NCI-H2196 treated with DMSO at 0.1 percent for 48 hours (cell line): ENCODE data around the gene SLC25A51.
"Not testable (repeated sequence)": the region's sequence is repeated elsewhere in the genome, so short reads cannot be mapped to it uniquely, and the experiment has no call there.

Experiments used
- DNase-seq: peaks from one replicate; lab custom pipeline; 2025; ENCODE audit not compliant: unreplicated experiment; lab: John Stamatoyannopoulos, UW

The SLC25A51 gene

GRCh38 chr9:37905776-37906175 lies 1.8 kb upstream of the SLC25A51 start:
- DNase-seq, result no peak

GRCh38 chr9:37905131-37905505 lies 1.2 kb upstream of the SLC25A51 start:
- DNase-seq, result no peak

- no peak for DNase-seq
Observed at GRCh38 chr9:37904445-37905130, 661 bp upstream of the SLC25A51 start.

DNA sequence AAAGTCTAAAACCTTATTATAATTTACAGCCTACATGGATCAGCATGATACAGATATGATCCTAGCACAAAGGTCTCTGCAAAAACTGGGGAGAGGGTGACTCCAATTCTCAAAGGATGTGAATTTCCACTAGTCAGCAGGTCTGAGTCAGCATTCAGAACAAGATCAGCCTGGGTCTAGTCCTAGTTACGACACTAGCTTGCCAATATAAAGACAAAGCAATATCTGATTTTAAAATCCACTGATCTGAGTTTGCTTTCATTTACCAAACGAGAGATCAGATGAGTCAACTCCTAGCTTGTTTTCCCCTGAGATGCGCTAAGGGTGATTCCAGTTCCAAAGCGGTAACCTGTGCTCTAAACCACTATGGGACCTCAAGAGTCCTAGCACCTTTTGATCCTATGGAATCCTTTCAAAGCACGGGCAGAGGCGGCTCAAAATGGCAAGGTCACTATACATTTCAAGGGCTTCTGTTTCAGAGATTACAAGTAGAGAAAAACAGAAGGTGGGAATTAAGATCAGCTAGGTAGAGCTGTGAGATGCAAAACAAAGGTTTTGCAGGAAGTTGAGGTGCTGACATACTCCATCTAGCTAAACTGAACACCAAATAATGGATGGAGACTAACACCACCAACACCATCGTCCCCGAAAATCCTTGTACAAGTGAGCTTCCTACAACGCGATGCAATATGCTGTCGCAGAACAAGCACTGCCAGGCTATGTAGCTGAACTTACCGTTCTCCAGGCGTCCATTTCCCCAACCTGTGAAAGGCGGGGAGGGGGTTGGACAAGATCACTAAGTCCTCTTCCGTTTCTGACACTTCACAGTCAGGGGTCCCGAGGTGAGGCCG lies 906 bp downstream of the SLC25A51 start:
- no peak for DNase-seq

GRCh38 chr9:37902131-37902530 lies 1.8 kb downstream of the SLC25A51 start:
- no peak for DNase-seq

DNA sequence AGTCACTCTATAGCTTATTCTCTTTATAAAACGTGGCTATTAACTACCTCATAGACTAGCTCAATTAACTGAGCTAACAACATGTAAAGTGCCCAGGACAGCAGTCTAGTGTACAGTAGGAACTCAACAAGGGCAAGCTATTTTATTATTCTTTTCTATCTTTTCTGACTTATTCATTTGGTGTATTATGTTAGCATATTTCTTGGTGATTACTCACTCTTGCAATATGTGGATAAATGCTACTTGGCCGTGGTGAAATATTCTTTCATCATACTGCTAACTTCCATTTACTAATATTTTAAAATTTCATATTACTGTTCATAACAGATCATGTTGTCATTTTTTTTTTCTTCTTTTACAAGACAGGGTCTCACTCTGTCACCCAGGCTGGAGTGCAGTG lies 4.9 kb downstream of the SLC25A51 start:
- no peak for DNase-seq

DNA sequence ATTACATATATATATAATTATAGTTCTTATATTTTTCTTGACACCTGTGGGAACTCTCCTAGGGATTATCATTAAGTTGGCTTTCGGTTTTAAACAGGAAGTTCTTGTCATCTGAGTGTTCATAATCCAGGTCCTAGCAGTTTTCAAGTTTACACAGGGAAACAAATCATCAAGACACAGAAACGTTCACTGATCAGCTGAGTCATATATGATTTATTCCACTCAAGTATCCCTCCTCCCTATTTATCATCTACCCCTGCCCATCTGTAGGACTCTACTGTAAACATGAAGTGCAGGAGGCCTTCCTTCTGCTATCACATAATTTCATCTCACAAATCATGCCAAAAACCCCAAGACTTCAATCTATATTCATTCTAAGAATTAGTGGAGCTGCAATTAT lies 6.3 kb downstream of the SLC25A51 start:
- DNase-seq, result no peak

- no peak for DNase-seq
Observed at GRCh38 chr9:37892063-37892462, 11.9 kb downstream of the SLC25A51 start.

DNA sequence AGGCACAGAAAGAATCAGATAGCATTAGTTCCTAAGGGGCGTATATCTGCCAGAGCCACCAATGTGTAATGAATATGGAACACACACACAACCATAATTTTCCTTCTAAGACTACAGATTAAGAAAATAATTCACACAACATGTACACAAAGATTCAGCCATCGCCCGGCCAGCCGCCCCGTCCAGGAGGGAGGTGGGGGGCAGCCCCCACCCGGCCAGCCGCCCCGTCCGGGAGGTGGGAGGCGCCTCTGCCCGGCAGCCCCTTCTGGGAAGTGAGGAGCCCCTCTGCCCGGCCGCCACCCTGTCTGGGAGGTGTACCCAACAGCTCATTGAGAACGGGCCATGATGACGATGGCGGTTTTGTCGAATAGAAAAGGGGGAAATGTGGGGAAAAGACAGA lies 12.9 kb downstream of the SLC25A51 start:
- not testable (repeated sequence) for DNase-seq

GRCh38 chr9:37889536-37889935 lies 14.4 kb downstream of the SLC25A51 start:
- no peak for DNase-seq

DNA sequence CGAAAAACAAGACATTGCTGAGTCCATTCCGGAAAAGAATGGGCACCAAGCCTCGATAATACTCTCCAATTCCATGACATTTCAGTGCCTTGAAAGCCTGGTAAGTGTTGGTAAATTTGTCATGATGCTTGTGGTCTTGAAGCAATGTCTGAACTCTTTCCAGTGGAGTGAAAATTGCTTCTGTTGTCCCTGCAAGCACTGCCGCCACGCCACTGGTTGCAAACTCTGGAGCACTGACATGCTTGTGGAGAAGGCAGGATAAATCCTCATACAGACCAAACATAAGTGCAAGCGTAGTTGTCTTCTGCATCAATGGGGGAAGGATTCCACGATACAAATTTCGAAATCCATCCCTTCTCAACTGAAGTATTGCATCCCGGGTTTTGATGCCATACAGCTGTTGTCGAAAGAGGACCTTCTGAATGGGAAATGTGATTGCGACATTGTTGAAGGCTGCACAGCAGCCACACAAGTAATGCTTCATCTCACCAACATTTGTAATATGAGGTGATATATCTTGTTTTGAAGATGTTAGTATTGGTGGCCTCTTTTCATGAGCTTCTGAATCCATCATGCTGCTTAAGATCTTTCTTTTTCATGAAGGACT lies 15.8 kb downstream of the SLC25A51 start:
- not testable (repeated sequence) for DNase-seq

GRCh38 chr9:37880916-37881479 lies 22.9 kb downstream of the SLC25A51 start:
- DNase-seq, result no peak

- no peak for DNase-seq
Observed at GRCh38 chr9:37876376-37876775, 27.6 kb downstream of the SLC25A51 start.

DNA sequence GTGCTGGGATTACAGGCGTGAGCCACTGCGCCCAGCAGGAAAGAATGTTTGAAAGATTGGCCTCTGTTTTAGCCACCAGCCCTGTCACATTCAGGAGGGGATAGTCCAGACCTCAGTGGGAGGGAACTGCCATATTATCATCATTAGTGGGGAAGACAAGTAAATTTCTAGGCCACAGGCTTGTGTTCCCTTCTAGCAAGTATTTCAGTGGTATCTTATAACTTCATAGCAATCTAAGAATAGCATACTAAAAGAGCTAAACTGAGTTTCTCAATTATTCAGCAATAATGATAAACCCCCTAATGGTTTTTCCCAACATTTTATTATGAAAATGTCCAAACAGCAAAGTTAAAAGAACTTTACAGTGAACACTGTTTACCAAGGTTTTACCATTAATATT lies 30.0 kb downstream of the SLC25A51 start:
- no peak for DNase-seq

DNA sequence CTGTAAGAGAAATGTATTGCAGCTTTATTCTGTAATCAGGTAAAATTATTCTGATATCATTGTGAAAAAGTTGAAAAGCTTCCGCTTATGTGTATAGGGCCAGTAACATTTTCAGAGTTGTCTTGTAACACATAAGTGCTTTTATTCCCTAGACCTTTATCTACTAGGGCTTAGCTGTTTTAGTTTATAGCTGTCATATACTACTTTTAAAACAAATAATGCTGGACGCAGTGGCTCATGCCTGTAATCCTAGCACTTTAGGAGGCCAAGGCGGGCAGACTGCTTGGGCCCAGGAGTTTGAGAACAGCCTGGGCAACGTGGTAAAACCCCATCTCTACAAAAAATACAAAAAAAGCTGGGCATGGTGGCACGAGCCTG lies 33.1 kb downstream of the SLC25A51 start:
- no peak for DNase-seq

DNA sequence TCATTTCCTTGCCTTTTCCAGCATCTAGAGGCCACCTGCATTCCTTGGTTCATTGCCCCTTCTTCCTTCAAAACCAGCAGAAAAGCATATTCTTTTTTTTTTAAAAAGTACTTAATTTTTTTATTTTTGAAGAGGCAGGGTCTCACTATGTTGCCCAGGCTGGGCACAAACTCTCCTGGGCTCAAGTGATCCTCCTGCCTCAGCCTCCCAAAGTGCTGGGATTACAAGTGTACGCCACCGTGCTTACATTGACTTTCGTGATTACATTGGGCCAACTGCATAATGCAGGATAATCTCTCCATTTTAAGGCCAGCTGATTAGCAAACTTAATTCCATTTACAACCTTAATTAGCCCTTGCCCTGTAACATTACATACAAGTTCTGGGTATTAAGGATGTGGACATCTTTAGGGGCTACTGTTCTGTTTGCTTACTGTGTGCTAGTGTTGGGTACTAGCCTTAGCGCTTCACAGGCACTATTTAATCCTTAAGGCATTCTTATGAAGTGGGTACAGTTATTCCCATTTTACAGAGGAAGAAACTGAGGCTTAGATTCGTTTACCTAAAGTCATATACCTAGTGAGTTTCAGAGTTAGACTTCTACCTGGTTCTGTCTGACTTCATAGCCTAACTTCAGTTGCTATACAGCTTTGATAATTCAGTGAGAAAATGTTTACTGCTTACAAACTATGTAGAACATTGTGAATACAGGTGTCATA lies 33.7 kb downstream of the SLC25A51 start:
- DNase-seq, result no peak

GRCh38 chr9:37862530-37862929 lies 41.4 kb downstream of the SLC25A51 start:
- DNase-seq, result no peak

DNA sequence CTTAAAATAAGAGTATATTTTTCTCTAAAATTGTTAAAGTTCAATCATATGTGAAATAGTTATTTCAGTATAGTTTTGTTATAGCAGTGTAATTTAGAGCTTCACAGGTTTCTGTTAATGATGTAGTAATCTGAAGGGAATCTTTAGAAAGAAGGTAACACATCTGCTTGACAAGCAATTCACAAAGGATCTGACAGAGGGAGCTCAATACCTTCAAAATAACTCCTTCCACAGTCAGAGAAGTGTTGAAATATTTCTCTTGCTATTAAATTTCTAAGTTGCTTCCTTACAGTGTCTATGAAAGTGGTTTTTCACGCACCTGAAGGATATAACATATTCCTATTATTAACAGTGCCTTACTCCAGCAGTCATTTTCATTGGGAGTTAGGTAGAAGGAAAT lies 44.9 kb downstream of the SLC25A51 start:
- no peak for DNase-seq

- DNase-seq, result no peak
Observed at GRCh38 chr9:37856551-37856950, 47.4 kb downstream of the SLC25A51 start.

- DNase-seq, result no peak
Observed at GRCh38 chr9:37852222-37852621, 51.7 kb downstream of the SLC25A51 start.

DNA sequence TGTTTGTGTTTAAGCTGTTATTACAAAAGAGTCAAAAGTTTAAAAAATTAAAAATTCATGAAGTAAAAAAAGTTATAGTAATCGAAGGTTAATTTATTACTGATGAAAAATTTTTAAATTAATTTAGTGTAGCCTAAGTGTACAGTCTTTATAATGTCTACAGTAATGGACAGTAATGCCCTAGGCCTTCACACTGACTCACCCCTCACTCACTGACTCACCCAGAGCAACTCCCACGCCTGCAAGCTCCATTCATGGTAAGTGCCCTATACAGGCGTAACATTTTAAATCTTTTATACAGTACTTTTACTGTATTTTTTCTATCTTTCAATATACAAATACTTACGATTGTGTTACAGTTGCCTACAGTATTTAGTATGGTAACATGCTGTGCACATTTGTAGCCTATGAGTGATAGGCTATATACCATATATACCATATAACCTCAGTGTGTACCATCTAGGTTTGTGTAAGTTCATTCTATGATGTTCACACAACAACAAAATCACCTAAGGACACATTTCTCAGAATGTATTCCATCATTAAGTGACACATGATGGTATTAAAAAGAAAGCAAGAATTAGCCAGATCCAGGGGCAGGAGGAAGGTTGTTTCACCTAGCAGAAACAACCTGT lies 63.2 kb downstream of the SLC25A51 start:
- no peak for DNase-seq
